HUES64 (cell line): ENCODE measurements around the gene FAM133A. TPM values are rescaled to one million over a fixed set of nuclear protein-coding genes. Genes with fewer than 3 reads are reported as not detected.
A peak's percentile ranks its signal among the peaks of the same experiment; 100 is the strongest.

Experiments
- H3K27ac ChIP-seq: 2 replicates; pipeline ENCODE4 v1.7.0; 2013; ENCODE audit warnings: low read depth, low read length, inconsistent platforms
- H3K27me3 ChIP-seq: 2 replicates; pipeline ENCODE4 v1.6.1; 2013; ENCODE audit warnings: mild to moderate bottlenecking, low read length; ENCODE audit not compliant: insufficient read depth
- H3K36me3 ChIP-seq: 2 replicates; pipeline ENCODE4 v1.6.1; 2013; ENCODE audit warnings: mild to moderate bottlenecking, low read length; ENCODE audit not compliant: insufficient read depth
- H3K4me1 ChIP-seq: 2 replicates; pipeline ENCODE4 v1.6.1; 2013; ENCODE audit warnings: mild to moderate bottlenecking, low read length, moderate library complexity; ENCODE audit not compliant: insufficient read depth
- H3K4me3 ChIP-seq: 2 replicates; pipeline ENCODE4 v1.5.1; 2013; ENCODE audit warnings: mild to moderate bottlenecking, low read length, moderate library complexity
- H3K9ac ChIP-seq: 2 replicates; pipeline ENCODE4 v1.6.1; 2013; ENCODE audit warnings: mild to moderate bottlenecking, low read depth, low read length
- H3K9me3 ChIP-seq: 2 replicates; pipeline ENCODE4 v1.6.1; 2013; ENCODE audit warnings: low read depth, low read length; ENCODE audit not compliant: insufficient read depth
- WGBS: fragments of 150-250, 120-280 bp; methylation state at CpG from one replicate; pipeline ENCODE4 v1.1.7; 2013; ENCODE audit warnings: missing lambda C conversion rate; 5-methylcytosine and 5-hydroxymethylcytosine counted together
- polyA plus RNA-seq, 2 experiments: library from polyadenylated mRNA; stranded (reverse); fragments of 50-300 nt; gene quantifications; one replicate each; pipeline ENCODE4 v1.2.3, GENCODE V29; 2013

Gene FAM133A
- polyA plus RNA-seq (2013, experiment 1 of 2), result 0.45 TPM
- polyA plus RNA-seq (2013, experiment 2 of 2), result 0.38 TPM

- Histone ChIP-seq H3K27ac (peak within 1 kb of the TSS; percentile 49; the same call in 1 of the 2 replicates), H3K9ac (peak within 1 kb of the TSS; percentile 77), H3K9me3 (no peaks in the 10 kb centered on the region), H3K4me1 (0 out of 2 replicates have a peak, but pooled peaks cover 8% of the 10 kb centered on the region), H3K36me3 (peaks cover 3% of the 10 kb centered on the region; the same call in 1 of the 2 replicates), H3K27me3 (no peaks in the 10 kb centered on the region), H3K4me3 (peak within 1 kb of the TSS; percentile 89)
- 11% methylated on average over 3 of the region's 11 CpGs for WGBS
These were observed at the start of gene FAM133A for GRCh38 chrX:93673869-93674271. Gene FAM133A (plus strand): TSS chrX:93674206. CDS start chrX:93709420, 35,214 bp downstream.

GRCh38 chrX:93637591-93637990, 36.4 kb upstream of the FAM133A start:
- Histone ChIP-seq H3K4me3 (no peak overlapping the region), H3K9ac (no peak overlapping the region), H3K27me3 (no peaks in the 10 kb centered on the region), H3K9me3 (0 out of 2 replicates have a peak, but pooled peaks cover 6% of the 10 kb centered on the region), H3K4me1 (no peaks in the 10 kb centered on the region), H3K36me3 (no peaks in the 10 kb centered on the region), H3K27ac (peak overlapping the region; percentile 79; the same call in 1 of the 2 replicates)
- WGBS, result 87% methylated on average over 2 of the region's 2 CpGs

GRCh38 chrX:93649381-93649780, 24.6 kb upstream of the FAM133A start:
- no peak overlapping the region for H3K4me3 ChIP-seq
- no peaks in the 10 kb centered on the region for H3K4me1 ChIP-seq
- 91% methylated on average over 1 of the region's 1 CpG for WGBS
- no peaks in the 10 kb centered on the region for H3K27me3 ChIP-seq
- no peak overlapping the region for H3K27ac ChIP-seq
- H3K36me3 ChIP-seq, result no peaks in the 10 kb centered on the region
- H3K9ac ChIP-seq, result no peak overlapping the region
- no peaks in the 10 kb centered on the region for H3K9me3 ChIP-seq

GRCh38 chrX:93660575-93660974, 13.4 kb upstream of the FAM133A start:
- Histone ChIP-seq H3K27me3 (no peaks in the 10 kb centered on the region), H3K36me3 (no peaks in the 10 kb centered on the region), H3K9me3 (no peaks in the 10 kb centered on the region), H3K27ac (no peak overlapping the region), H3K4me1 (no peaks in the 10 kb centered on the region), H3K9ac (no peak overlapping the region), H3K4me3 (no peak overlapping the region)
- WGBS, result 97% methylated on average over 7 of the region's 7 CpGs

GRCh38 chrX:93673056-93673868, 744 bp upstream of the FAM133A start, which contains the start of gene NAP1L3:
Gene NAP1L3 (minus strand): TSS chrX:93673578. CDS start chrX:93673304, 274 bp downstream.
- H3K4me3 ChIP-seq, result peak within 1 kb of the TSS; percentile 89
- H3K36me3 ChIP-seq, result peaks cover 3% of the 10 kb centered on the region; the same call in 1 of the 2 replicates
- under 1% methylated on average over 48 of the region's 51 CpGs for WGBS
- peak within 1 kb of the TSS; percentile 77 for H3K9ac ChIP-seq
- peak within 1 kb of the TSS; percentile 49; the same call in 1 of the 2 replicates for H3K27ac ChIP-seq
- H3K27me3 ChIP-seq, result no peaks in the 10 kb centered on the region
- 0 out of 2 replicates have a peak, but pooled peaks cover 8% of the 10 kb centered on the region for H3K4me1 ChIP-seq
- no peaks in the 10 kb centered on the region for H3K9me3 ChIP-seq

GRCh38 chrX:93695981-93696380, 22.0 kb downstream of the FAM133A start:
- no peak overlapping the region for H3K27ac ChIP-seq
- no peaks in the 10 kb centered on the region for H3K9me3 ChIP-seq
- no peaks in the 10 kb centered on the region for H3K36me3 ChIP-seq
- no peak overlapping the region for H3K9ac ChIP-seq
- H3K4me1 ChIP-seq, result no peaks in the 10 kb centered on the region; the same call in 1 of the 2 replicates
- H3K27me3 ChIP-seq, result no peaks in the 10 kb centered on the region
- WGBS, result 97% methylated on average over 6 of the region's 6 CpGs
- no peak overlapping the region for H3K4me3 ChIP-seq

- H3K9me3 ChIP-seq, result no peaks in the 10 kb centered on the region
- H3K27ac ChIP-seq, result no peak overlapping the region
- H3K4me1 ChIP-seq, result no peaks in the 10 kb centered on the region
- 100% methylated on average over 1 of the region's 2 CpGs for WGBS
- H3K4me3 ChIP-seq, result no peak overlapping the region
- no peak overlapping the region for H3K9ac ChIP-seq
- no peaks in the 10 kb centered on the region for H3K27me3 ChIP-seq
- H3K36me3 ChIP-seq, result no peaks in the 10 kb centered on the region
These were observed 29.7 kb downstream of the FAM133A start for GRCh38 chrX:93703701-93704100.

- H3K9me3 ChIP-seq, result no peaks in the 10 kb centered on the region
- no peaks in the 10 kb centered on the region for H3K36me3 ChIP-seq
- H3K4me3 ChIP-seq, result no peak overlapping the region
- H3K4me1 ChIP-seq, result no peaks in the 10 kb centered on the region
- WGBS, result 97% methylated on average over 3 of the region's 4 CpGs
- H3K27ac ChIP-seq, result no peak overlapping the region
- no peaks in the 10 kb centered on the region for H3K27me3 ChIP-seq
- no peak overlapping the region for H3K9ac ChIP-seq
These were observed 37.1 kb downstream of the FAM133A start for GRCh38 chrX:93711076-93711475.

- Histone ChIP-seq H3K27ac (no peak overlapping the region), H3K36me3 (no peaks in the 10 kb centered on the region), H3K4me1 (peaks cover 6% of the 10 kb centered on the region; the same call in 1 of the 2 replicates), H3K9me3 (no peaks in the 10 kb centered on the region), H3K9ac (no peak overlapping the region), H3K4me3 (no peak overlapping the region), H3K27me3 (no peaks in the 10 kb centered on the region)
These were observed 67.8 kb downstream of the FAM133A start for GRCh38 chrX:93741811-93742210.

- WGBS, result 95% methylated on average over 4 of the region's 5 CpGs
- Histone ChIP-seq H3K36me3 (no peaks in the 10 kb centered on the region), H3K9me3 (no peaks in the 10 kb centered on the region), H3K27me3 (no peaks in the 10 kb centered on the region), H3K4me1 (no peaks in the 10 kb centered on the region; the same call in none of the 2 replicates), H3K9ac (no peak overlapping the region), H3K4me3 (no peak overlapping the region), H3K27ac (no peak overlapping the region)
These were observed 86.2 kb downstream of the FAM133A start for GRCh38 chrX:93760163-93760562.
